ENCODE results near the gene TMEM151B.

DNA sequence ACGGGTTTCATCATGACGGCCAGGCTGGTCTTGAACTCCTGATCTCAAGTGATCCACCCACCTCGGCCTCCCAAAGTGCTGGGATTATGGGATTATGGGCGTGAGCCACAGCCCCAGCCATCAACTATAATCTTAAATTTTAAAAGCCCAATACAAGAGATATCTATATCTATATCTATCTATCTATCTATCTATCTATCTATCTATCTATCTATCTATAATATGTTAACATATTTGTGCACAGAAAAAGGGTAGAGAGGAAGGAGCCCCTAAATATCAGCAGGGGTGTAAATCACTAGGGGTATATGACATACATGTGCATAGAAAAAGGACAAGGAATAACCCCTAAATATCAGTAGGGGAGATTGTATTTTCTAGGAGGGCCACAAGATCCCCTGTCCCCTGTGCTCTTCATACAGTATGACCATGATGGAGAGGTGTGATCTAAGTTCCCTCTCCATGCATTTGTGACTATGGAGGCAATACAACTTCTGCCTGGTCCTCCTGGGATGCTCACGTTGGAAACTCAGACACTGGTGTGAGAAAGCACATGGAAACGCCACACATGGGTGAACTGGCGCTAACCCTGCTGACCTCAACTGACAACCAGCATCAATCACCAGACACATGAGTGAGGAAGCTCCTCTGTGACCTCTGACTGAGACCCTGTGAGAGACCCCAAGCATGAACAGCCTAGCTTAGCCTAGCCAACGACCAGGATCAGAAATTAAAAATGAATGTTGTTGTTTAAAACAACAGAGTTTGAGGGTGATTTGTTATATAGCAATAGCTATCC is 71.0 kb downstream of the TMEM151B start:
- TF ChIP-seq EZH2phosphoT487 (IDR thresholded peaks at IDR 0.05; ENCODE audit: low read depth): no peak
- TF ChIP-seq, protein P1, sequence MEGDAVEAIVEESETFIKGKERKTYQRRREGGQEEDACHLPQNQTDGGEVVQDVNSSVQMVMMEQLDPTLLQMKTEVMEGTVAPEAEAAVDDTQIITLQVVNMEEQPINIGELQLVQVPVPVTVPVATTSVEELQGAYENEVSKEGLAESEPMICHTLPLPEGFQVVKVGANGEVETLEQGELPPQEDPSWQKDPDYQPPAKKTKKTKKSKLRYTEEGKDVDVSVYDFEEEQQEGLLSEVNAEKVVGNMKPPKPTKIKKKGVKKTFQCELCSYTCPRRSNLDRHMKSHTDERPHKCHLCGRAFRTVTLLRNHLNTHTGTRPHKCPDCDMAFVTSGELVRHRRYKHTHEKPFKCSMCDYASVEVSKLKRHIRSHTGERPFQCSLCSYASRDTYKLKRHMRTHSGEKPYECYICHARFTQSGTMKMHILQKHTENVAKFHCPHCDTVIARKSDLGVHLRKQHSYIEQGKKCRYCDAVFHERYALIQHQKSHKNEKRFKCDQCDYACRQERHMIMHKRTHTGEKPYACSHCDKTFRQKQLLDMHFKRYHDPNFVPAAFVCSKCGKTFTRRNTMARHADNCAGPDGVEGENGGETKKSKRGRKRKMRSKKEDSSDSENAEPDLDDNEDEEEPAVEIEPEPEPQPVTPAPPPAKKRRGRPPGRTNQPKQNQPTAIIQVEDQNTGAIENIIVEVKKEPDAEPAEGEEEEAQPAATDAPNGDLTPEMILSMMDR (IDR thresholded peaks at IDR 0.05; ENCODE audit: low read depth, low read length): no peak

All from OCI-LY3 (cell line).